Effector CD8-positive, alpha-beta T cell (primary cell): ENCODE data around the gene SHISA9.

ENCODE experiments used
- DNase-seq: peaks from one replicate; lab custom pipeline; 2025; lab: John Stamatoyannopoulos, UW

Gene SHISA9

GRCh38 chr16:13021996-13022395 lies 120.6 kb downstream of the SHISA9 start:
- DNase-seq, result no peak

- DNase-seq, result no peak
Observed at GRCh38 chr16:13029786-13030185, 128.4 kb downstream of the SHISA9 start.

- no peak for DNase-seq
Observed at GRCh38 chr16:13030769-13031168, 129.4 kb downstream of the SHISA9 start.

GRCh38 chr16:13032911-13033310 lies 131.5 kb downstream of the SHISA9 start:
- DNase-seq, result no peak

- DNase-seq, result no peak
Observed at GRCh38 chr16:13036600-13036999, 135.2 kb downstream of the SHISA9 start.

GRCh38 chr16:13038591-13038990 lies 137.2 kb downstream of the SHISA9 start:
- no peak for DNase-seq

GRCh38 chr16:13039526-13039925 lies 138.1 kb downstream of the SHISA9 start:
- DNase-seq, result no peak

- no peak for DNase-seq
Observed at GRCh38 chr16:13041180-13041579, 139.8 kb downstream of the SHISA9 start.

- no peak for DNase-seq
Observed at GRCh38 chr16:13041646-13042290, 140.4 kb downstream of the SHISA9 start.

GRCh38 chr16:13042291-13042685 lies 140.9 kb downstream of the SHISA9 start:
- DNase-seq, result no peak

GRCh38 chr16:13046061-13046821 lies 144.8 kb downstream of the SHISA9 start:
- DNase-seq, result no peak

- DNase-seq, result no peak
Observed at GRCh38 chr16:13047276-13047675, 145.9 kb downstream of the SHISA9 start.

GRCh38 chr16:13049688-13050087 lies 148.3 kb downstream of the SHISA9 start:
- no peak for DNase-seq

- DNase-seq, result no peak
Observed at GRCh38 chr16:13052431-13052830, 151.0 kb downstream of the SHISA9 start.

- no peak for DNase-seq
Observed at GRCh38 chr16:13055480-13055879, 154.1 kb downstream of the SHISA9 start.

GRCh38 chr16:13056607-13057006 lies 155.2 kb downstream of the SHISA9 start:
- no peak for DNase-seq

GRCh38 chr16:13060932-13061331 lies 159.5 kb downstream of the SHISA9 start:
- no peak for DNase-seq

- no peak for DNase-seq
Observed at GRCh38 chr16:13061691-13062090, 160.3 kb downstream of the SHISA9 start.

- DNase-seq, result no peak
Observed at GRCh38 chr16:13062219-13062618, 160.8 kb downstream of the SHISA9 start.

- DNase-seq, result no peak
Observed at GRCh38 chr16:13063457-13063856, 162.1 kb downstream of the SHISA9 start.

GRCh38 chr16:13064821-13065220 lies 163.4 kb downstream of the SHISA9 start:
- DNase-seq, result no peak

GRCh38 chr16:13067648-13068047 lies 166.2 kb downstream of the SHISA9 start:
- no peak for DNase-seq

GRCh38 chr16:13068912-13069583 lies 167.7 kb downstream of the SHISA9 start:
- DNase-seq, result no peak
